HCT116 (cell line): ENCODE results near the gene PSMC5.
"Not testable (repeated sequence)": the region's sequence is repeated elsewhere in the genome, so short reads cannot be mapped to it uniquely, and the experiment has no call there.

Source experiments
- EZH2 ChIP-seq: fragments of 200-600 bp; sonication (generic); IDR thresholded peaks from 2 replicates; pipeline ENCODE4 v1.6.1; 2017; ENCODE audit warnings: antibody characterized with exemption, mixed run types
- JUND ChIP-seq: IDR thresholded peaks from 2 replicates; pipeline ENCODE4 v1.6.1; 2012
- MAX ChIP-seq: IDR thresholded peaks from 2 replicates; pipeline ENCODE4 v1.6.1; 2012
- POLR2AphosphoS5 ChIP-seq: IDR thresholded peaks from 2 replicates; pipeline ENCODE4 v1.6.1; 2011; ENCODE audit warnings: mild to moderate bottlenecking, low read depth, low read length, moderate library complexity
- REST ChIP-seq: IDR thresholded peaks from 2 replicates; pipeline ENCODE4 v1.6.1; 2012; ENCODE audit warnings: low read depth
- SIN3A ChIP-seq: IDR thresholded peaks from 2 replicates; pipeline ENCODE4 v1.6.1; 2012; ENCODE audit warnings: low read depth
- TCF7L2 ChIP-seq: IDR thresholded peaks from 2 replicates; pipeline ENCODE4 v1.7.0; 2011; ENCODE audit warnings: borderline replicate concordance, inconsistent platforms; ENCODE audit not compliant: insufficient read depth, insufficient read length; ENCODE audit errors: extremely low read depth
- TF ChIP-seq, protein P1 (sequence below), 3 experiments: fragments of 200-600 bp in 1 of 3; sonication (generic) in 1 of 3; IDR thresholded peaks in 2 of 3; conservative IDR thresholded peaks in 1 of 3; 2 replicates each; pipeline ENCODE4 v1.5.1; 2012 to 2017; ENCODE audit warnings: low read depth in 2 of 3, low read length in 2 of 3, antibody characterized with exemption in 1 of 3, borderline replicate concordance in 1 of 3, control low read depth in 1 of 3, mild to moderate bottlenecking in 1 of 3, mixed read lengths in 1 of 3, mixed run types in 1 of 3, moderate library complexity in 1 of 3; ENCODE audit not compliant: insufficient read depth in 1 of 3

- TF ChIP-seq MAX, TCF7L2, SIN3A, JUND, POLR2AphosphoS5, EZH2, REST: not testable (repeated sequence)
- TF ChIP-seq, protein P1, sequence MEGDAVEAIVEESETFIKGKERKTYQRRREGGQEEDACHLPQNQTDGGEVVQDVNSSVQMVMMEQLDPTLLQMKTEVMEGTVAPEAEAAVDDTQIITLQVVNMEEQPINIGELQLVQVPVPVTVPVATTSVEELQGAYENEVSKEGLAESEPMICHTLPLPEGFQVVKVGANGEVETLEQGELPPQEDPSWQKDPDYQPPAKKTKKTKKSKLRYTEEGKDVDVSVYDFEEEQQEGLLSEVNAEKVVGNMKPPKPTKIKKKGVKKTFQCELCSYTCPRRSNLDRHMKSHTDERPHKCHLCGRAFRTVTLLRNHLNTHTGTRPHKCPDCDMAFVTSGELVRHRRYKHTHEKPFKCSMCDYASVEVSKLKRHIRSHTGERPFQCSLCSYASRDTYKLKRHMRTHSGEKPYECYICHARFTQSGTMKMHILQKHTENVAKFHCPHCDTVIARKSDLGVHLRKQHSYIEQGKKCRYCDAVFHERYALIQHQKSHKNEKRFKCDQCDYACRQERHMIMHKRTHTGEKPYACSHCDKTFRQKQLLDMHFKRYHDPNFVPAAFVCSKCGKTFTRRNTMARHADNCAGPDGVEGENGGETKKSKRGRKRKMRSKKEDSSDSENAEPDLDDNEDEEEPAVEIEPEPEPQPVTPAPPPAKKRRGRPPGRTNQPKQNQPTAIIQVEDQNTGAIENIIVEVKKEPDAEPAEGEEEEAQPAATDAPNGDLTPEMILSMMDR (IDR thresholded peaks at IDR 0.05 in 2 of 3, conservative IDR thresholded peaks at IDR 0.05 in 1 of 3; ENCODE audit: borderline replicate concordance in 1 of 3, insufficient read depth in 1 of 3, low read depth in 2 of 3, low read length in 2 of 3), result not testable (repeated sequence)
Observed at GRCh38 chr17:63873577-63873976, 46.3 kb downstream of the PSMC5 start, which contains the start of gene CSH2.
